DMS153 treated with DMSO at 0.1 percent for 48 hours (cell line): ENCODE results near the gene PCDH10.
A peak's percentile ranks its signal among the peaks of the same experiment; 100 is the strongest.

Source experiments
- DNase-seq: peaks from one replicate; lab custom pipeline; 2025; ENCODE audit not compliant: unreplicated experiment; lab: John Stamatoyannopoulos, UW

PCDH10 gene

DNA sequence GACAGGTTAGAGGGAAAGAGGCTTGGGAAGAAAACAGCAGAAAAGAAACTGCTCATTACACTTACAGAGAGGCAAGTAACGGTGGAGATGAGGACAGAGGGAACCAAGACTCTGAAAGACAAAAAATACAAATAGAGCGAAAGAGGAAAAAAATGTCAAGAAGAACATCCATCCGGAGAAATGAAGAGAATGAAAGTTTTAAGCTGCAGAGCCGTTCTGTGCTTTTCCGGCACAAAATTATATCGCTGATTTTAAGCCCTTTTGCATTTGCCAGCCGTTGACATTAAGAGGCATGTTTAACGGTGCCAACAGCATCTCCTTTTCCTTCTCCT lies 236 bp downstream of the PCDH10 start:
- DNase-seq = no peak

DNA sequence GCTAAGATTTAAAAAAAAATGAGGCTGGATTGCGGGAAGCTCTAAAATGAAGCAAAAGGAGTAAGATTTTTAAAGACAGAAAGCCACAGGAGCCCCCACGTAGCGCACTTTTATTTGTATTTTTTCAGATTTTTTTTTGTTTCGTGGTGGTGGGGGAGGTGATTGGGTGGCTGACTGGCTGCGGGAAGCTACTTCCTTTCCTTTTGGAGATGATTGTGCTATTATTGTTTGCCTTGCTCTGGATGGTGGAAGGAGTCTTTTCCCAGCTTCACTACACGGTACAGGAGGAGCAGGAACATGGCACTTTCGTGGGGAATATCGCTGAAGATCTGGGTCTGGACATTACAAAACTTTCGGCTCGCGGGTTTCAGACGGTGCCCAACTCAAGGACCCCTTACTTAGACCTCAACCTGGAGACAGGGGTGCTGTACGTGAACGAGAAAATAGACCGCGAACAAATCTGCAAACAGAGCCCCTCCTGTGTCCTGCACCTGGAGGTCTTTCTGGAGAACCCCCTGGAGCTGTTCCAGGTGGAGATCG lies 908 bp downstream of the PCDH10 start:
- DNase-seq = no peak

DNA sequence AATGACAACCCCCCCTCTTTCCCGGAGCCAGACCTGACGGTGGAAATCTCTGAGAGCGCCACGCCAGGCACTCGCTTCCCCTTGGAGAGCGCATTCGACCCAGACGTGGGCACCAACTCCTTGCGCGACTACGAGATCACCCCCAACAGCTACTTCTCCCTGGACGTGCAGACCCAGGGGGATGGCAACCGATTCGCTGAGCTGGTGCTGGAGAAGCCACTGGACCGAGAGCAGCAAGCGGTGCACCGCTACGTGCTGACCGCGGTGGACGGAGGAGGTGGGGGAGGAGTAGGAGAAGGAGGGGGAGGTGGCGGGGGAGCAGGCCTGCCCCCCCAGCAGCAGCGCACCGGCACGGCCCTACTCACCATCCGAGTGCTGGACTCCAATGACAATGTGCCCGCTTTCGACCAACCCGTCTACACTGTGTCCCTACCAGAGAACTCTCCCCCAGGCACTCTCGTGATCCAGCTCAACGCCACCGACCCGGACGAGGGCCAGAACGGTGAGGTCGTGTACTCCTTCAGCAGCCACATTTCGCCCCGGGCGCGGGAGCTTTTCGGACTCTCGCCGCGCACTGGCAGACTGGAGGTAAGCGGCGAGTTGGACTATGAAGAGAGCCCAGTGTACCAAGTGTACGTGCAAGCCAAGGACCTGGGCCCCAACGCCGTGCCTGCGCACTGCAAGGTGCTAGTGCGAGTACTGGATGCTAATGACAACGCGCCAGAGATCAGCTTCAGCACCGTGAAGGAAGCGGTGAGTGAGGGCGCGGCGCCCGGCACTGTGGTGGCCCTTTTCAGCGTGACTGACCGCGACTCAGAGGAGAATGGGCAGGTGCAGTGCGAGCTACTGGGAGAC lies 1.6 kb downstream of the PCDH10 start:
- no peak for DNase-seq

GRCh38 chr4:133151341-133151690 lies 2.2 kb downstream of the PCDH10 start:
- no peak for DNase-seq

GRCh38 chr4:133151691-133152329 lies 2.7 kb downstream of the PCDH10 start:
- DNase-seq = no peak

DNA sequence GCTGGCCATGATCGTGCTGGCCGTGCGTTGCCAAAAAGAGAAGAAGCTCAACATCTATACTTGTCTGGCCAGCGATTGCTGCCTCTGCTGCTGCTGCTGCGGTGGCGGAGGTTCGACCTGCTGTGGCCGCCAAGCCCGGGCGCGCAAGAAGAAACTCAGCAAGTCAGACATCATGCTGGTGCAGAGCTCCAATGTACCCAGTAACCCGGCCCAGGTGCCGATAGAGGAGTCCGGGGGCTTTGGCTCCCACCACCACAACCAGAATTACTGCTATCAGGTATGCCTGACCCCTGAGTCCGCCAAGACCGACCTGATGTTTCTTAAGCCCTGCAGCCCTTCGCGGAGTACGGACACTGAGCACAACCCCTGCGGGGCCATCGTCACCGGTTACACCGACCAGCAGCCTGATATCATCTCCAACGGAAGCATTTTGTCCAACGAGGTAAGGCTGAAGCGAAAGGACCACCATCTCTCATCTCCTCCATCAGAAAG lies 3.3 kb downstream of the PCDH10 start:
- no peak for DNase-seq

DNA sequence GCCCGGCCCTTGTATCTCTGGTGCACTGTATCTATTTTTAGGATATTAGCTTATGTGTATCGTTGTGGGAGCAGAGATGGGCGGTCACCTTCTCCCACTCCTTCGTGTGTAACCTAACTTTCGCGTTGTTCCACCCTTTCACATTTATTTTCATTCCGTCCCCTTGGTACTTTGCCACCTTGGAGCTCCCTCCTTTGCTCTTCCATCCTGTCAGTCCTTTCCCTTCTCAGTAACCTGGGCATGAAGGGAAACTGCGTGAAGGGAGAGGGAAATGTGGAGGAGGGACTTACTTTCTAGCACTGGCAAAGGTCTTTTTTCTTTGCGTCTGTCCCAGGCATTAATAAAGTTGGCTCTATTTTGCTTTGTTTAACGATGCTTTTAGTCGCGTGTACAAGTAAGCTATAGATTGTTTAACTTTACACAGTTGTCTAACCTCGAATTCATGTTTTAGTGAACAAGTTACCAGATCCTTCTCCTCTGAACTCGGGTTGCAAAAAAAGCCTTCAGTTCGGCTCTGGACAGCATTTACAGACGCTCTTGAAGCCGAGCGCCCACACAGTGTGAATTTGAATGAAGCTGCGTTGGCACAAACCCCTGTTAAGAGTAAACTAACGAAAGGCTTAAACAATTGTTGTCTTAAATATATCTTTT lies 3.9 kb downstream of the PCDH10 start:
- DNase-seq = no peak

GRCh38 chr4:133154725-133155124 lies 5.6 kb downstream of the PCDH10 start:
- no peak for DNase-seq

- DNase-seq = no peak
These were observed 7.0 kb downstream of the PCDH10 start for GRCh38 chr4:133156096-133156495.

- DNase-seq = no peak
These were observed 7.5 kb downstream of the PCDH10 start for GRCh38 chr4:133156556-133156955.

DNA sequence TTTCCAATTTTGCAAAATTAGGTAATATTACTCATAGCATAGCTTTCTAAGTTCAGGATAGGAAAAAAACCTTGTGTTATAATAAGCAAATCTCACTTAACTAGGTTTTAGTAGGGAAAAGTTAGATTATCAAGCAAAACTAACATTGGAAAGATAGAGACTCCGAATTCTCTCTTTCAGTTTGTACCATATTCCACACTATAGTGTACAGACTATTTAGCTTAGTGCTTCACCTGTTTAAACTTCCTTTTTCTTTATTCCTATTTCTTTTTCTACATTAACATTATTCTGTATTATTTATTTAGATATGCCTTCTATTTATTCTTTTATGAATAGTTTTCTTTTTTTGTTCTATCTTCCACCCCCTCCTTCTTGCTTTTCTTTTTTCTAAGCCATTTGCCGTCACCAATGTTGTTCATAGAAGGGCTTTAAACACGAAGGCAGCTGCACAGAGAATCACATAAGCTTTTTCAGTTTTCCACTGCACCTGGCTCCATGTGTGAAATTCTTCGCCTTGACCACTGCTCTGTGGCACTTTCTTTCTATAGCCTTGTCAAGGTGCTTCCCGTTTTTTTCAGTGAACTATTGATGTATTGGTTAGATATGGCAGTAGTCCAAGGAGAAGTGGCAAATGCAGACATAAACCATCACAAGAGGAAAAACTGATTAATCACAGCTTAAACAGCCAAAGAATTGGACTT lies 8.5 kb downstream of the PCDH10 start:
- peak; percentile 32 for DNase-seq

DNA sequence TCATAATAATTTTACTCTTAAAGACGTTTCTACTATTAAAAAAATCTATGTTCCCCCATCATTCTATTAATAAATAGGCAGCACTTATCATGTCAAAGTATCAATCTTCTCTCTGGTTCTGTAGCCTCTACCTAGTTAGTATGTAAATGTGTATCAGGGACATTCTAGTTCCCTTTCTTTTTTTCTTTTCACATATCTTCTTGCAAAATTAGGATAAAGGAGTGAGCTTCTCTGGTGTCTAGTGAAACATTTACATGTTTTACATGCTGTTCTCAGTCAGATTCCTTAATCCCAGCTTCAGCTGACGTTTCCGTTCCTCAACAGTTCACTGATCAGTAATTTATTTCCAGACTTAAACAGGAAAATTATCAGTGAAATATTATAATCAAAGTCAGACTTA lies 11.8 kb downstream of the PCDH10 start:
- no peak for DNase-seq

DNA sequence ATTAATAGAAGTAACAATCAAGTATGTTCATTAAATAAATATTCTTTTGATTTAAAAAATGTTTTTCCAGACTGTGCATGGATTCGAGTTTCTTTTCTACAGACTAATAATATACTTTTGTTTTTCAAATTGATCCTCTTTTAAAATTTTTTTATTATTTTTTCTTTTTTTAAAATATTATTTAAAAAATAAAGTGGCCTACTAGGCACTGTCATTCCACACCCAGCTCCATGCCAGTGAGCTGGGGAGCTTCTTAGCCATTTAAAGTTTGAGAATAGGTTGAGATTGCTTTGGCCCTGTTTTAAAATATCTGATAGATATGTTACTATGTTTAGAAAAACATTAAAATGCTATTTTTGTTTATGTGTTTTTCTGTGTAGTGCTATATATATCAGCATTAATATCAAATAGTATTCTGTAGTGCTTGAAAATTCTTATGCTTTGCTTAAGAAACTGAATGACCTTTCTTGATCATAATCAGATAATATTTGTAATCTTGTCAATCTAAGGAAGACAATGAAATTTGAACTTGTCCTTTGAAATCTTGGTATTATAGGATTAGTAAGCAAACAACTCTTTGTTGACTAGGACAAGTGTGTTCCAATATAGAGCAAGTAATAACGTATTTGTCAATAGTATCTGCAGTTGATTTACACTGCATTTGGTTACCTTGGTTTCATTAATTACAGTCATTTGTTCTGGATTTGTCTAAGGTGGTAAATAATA lies 12.6 kb downstream of the PCDH10 start:
- DNase-seq = no peak

- no peak for DNase-seq
These were observed 13.8 kb downstream of the PCDH10 start for GRCh38 chr4:133162941-133163340.

GRCh38 chr4:133178956-133179355 lies 29.9 kb downstream of the PCDH10 start:
- no peak for DNase-seq

DNA sequence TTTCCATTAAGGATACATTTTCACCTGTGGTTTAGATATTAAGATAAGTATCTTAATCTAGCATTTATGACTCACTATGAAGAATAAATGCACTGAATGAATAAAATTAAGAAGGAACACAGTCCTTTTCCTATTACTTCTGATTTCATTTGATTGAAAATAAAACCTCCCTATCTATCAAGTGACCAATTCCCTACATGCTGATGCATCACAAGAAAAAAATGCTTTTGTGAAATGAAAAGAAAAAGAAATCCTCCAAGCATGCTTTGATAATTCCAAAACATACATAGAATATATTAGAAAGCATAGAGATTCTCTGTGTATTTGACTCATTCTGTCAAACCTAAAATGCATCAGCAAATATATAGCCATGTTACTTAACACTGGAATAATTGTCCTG lies 37.1 kb downstream of the PCDH10 start:
- no peak for DNase-seq

DNA sequence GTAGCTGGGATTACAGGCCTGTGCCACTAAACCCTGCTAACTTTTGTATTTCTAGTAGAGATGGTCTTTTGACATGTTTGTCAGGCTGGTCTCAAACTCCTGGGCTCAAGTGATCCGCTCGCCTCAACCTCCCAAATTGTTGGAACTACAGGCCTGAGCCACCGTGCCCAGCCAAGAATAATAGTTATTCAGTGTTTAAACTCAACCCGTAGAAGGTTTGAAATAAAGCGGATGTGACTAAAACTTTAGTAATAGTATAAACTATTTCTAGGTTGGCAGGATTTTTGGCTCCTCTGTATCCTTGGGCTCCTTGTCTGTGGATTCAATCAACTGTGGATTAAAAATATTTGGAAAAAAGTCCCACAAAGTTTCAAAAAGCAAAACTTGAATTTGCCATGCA lies 37.8 kb downstream of the PCDH10 start:
- DNase-seq = no peak

- DNase-seq = no peak
These were observed 39.5 kb downstream of the PCDH10 start for GRCh38 chr4:133188433-133189146.

DNA sequence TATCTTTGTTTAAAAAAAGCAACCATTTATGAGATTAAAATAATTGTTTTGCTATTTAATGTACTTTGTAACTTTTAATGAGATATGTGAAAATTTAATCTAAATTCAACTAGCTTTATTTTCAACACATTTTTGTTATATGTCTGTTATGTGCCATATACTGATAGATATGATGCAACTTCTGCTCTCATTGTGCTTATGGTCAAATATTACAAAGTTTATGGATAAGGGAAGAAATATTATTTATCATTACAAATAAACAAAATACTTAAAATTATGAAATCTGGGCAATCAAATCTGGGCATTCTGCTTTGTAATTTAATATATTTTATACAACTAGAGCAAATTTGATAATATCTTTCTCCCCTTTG lies 40.0 kb downstream of the PCDH10 start:
- DNase-seq = no peak

GRCh38 chr4:133190098-133190497 lies 41.0 kb downstream of the PCDH10 start:
- DNase-seq = no peak
